ENCODE data around the gene PLEKHG5.

Gene PLEKHG5, protein sequence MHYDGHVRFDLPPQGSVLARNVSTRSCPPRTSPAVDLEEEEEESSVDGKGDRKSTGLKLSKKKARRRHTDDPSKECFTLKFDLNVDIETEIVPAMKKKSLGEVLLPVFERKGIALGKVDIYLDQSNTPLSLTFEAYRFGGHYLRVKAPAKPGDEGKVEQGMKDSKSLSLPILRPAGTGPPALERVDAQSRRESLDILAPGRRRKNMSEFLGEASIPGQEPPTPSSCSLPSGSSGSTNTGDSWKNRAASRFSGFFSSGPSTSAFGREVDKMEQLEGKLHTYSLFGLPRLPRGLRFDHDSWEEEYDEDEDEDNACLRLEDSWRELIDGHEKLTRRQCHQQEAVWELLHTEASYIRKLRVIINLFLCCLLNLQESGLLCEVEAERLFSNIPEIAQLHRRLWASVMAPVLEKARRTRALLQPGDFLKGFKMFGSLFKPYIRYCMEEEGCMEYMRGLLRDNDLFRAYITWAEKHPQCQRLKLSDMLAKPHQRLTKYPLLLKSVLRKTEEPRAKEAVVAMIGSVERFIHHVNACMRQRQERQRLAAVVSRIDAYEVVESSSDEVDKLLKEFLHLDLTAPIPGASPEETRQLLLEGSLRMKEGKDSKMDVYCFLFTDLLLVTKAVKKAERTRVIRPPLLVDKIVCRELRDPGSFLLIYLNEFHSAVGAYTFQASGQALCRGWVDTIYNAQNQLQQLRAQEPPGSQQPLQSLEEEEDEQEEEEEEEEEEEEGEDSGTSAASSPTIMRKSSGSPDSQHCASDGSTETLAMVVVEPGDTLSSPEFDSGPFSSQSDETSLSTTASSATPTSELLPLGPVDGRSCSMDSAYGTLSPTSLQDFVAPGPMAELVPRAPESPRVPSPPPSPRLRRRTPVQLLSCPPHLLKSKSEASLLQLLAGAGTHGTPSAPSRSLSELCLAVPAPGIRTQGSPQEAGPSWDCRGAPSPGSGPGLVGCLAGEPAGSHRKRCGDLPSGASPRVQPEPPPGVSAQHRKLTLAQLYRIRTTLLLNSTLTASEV

DNA sequence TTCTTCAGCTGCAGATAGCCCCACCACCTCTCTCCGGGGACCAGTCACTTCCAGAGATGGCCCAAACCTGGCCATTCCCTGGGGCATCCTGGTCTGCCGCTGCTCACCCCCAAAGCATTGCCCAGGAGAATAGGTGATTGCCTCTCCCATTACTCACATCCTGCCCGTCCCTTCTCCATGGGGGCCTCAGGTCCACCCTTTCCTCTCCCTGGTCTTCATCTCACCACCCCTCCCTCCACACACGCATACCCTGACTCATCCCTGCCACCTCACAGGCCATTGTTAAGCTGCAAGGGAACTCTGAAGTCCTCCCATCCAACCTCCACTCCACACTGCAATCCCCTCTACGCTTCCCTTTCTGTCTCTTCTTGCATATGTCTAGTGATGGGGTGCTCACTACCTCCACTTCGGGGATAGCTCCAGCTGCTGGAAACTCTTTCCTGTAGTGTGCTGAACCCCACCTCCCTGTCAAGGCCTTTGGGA lies at the start of gene PLEKHG5:
PLEKHG5 (minus strand) TSS at position 188 of the 483 bp plus-strand sequence. CDS start 14,096 bp downstream, outside the sequence.
- no peak for DNase-seq

DNA sequence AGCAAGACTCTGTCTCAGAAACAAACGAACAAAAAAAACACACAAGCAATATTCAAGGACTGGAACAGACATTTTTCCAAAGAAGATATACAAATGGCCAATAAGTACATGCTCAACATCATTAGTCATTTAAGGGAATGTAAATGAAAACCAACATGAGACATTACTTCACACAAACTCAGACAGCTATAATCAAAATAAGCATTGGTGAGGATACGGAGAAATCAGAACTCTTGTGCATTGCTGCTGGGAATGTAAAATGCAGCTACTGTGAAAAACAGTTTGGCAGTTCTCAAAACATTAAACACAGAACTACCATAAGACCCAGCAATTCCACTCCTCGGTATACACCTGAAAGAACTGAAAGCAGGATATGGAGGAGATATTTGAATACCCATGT lies 47.5 kb upstream of the PLEKHG5 start:
- no peak for DNase-seq

DNA sequence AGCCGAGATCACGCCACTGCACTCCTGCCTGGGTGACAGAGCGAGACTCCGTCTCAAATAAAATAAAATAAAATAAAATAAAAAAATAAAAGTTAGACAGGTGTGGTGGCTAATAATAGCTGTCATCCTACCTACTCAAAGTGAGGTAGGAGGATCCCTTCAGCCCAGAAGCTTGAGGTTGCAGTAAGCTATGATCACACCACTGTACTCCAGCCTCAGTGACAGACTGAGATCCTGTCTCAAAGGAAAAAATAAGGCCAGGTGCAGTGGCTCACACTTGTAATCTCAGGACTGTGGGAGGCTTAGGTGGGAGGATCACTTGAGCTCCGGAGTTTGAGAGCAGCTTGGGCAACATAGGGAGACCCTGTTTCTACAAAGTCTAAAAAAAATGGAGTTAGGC lies 44.8 kb upstream of the PLEKHG5 start:
- no peak for DNase-seq

DNA sequence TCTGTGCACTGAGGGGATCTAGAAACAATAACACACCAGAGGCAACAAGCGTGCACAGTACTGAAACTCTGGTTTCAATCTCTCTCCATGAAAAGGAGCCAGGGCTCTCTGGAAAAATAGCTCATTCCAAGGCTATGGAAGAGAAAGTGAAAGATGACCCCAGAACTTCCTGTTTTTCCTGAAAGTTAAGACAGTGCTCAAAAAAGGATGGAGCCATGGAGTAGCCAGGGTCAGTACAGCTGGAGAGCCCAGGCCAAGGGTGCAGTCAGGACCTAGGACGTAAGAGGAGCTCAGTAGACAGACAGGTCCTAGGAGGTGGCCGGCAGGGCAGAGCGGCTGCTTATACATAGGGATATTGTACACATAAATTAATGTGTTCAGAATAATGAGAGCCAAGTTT lies 43.7 kb upstream of the PLEKHG5 start:
- no peak for DNase-seq

DNA sequence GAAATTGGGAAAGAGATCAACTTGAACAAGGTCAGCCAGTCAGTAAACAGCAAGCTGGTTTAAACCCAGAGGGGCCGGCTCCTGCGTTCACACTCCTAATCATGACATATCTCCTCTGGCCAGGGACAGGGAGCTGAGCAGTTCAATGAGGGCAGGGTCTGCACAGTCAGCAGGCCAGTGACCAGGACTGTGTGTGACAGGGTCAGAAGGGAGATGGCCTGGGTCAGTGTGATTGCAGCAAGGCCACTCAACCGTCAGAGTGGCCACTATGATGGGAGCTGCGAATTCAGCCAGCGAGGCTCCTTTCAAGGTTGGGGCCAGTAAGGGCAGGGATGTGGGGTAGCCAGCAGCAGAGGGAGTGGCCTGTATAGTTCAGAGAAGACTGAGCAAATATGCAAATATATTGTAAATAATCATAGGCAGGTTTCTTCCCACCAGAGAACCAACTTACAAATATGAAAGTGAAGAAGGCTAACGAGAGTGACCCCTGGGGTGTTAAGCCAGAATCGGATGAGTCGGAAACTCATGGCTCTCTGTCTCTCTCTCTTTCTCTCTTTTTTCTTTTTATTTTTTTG lies 42.9 kb upstream of the PLEKHG5 start:
- DNase-seq = peak; percentile 25 to 70

DNA sequence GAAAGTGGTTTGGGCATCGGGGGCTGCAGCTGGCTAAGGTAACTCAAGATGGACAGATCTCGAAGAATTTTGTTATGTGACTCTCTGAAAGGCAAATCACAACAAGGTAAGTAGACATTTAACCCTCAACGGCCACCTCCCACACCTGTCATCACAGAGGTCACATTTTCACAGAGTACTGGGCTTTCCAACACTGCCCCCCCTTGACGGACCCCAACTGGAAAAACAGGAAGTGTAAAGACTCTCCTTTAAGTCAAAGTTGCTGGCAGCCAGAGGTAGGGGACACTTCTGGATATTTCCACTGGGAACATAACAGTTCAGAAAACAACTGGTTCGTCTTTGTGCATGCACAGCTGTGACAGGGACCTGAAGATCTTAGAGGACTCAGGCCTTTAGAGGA lies 40.5 kb upstream of the PLEKHG5 start:
- DNase-seq = no peak

DNA sequence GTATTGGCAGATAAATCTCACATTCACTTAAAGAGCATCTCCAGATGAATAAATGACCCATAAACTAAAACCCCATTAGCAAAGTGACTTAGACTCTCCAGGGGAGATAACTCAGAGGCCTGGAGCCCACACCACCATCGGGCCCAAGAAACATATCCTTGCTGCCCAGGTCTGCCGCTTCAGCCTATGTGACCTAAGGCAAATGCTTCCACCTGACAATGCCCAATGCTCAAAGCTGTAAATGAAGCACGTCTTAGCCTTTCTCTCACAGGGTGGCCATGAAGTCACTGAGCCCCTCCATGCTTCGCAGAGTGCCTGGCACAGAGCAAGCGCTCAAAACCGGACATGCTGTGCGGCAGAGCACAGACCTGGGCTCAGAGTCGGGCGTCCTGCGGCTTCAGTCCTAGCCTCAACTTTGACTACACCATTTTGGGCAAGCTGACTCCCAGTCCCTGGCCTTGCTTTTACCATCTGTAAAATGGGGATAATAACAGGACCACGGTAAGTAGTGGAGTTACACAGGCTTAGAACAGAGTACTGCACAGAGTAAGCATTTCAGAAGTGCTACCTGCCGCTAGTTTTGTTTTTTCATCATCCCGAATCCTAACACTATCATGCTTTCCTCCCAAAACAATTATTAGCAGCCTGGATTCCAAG lies 39.2 kb upstream of the PLEKHG5 start:
- no peak for DNase-seq

DNA sequence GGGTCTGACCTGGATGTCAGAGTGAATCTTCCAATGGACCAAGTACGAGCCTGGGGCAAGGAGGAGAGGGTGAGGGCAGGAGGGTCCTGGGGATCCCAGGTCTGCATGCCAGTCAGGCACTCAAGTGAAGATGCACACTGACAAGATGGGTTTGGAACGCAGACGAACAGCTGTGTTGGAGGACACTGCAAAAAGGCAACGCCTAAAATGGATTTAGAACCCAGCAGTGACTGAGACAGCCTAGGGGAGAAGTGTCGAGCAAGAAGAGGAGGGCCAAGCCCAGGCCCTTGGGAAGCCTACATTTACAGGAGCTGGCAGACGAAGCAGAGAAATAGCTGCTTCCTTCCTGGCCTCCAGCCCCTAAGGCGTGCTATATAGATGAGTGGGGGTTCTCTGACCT lies 37.0 kb upstream of the PLEKHG5 start:
- no peak for DNase-seq

DNA sequence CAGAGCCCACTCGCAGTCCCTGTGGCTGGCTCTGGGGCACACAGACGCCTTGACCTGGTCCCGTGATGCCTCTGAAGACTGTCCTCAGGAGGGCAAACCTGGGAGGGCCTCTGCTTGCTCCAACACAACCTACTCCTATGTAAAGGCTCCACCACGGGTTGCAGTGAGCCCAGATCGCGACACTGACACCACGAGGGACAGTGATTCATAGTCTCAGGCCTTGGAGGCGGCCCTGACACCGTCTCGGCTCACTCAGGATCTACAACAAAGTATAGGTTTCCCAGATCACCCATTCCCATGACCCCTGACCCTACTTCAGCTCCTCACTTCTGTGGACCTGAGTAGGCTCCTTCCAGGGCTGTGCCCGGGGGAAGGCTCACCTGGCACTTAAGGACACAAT lies 34.8 kb upstream of the PLEKHG5 start:
- DNase-seq = no peak

DNA sequence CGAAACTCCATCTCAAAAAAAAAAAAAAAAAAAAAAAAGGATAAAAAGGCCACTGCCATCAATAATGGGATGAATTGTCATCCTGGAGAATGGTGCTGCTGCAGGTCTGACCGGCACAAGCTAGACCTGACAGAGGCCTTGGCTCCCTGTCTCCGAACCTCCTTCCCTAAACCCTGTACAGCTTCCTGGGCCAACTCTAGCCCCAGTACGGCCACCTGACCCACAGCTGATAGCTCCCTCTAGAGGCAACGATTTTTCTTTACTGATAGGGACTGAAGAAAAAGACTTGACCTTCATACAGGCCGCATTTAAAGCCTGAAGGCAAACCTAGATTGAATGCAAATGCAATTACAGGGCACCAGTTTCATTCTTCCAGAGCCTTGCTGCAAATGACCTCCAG lies 32.1 kb upstream of the PLEKHG5 start:
- DNase-seq = peak in 1 of 2 experiments; percentile 74

DNA sequence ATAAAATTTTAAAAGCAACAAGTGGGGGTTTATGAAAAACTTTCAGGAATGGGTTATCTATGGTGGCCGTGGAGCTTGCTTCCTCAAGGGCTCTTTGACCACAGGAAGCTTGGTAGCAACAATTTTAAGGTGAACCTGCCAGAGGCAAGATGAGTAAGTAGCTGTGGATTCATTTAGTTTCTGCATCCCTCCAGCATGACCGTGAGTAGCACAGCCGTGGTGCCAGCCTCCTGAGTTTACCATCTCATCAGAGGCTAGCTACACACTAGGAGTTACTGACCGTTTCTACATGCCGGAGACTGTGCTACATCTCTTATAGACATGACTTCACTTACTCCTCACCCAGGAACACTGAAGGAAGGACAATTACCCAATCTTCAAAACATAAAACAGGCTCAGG lies 30.1 kb upstream of the PLEKHG5 start:
- no peak for DNase-seq

DNA sequence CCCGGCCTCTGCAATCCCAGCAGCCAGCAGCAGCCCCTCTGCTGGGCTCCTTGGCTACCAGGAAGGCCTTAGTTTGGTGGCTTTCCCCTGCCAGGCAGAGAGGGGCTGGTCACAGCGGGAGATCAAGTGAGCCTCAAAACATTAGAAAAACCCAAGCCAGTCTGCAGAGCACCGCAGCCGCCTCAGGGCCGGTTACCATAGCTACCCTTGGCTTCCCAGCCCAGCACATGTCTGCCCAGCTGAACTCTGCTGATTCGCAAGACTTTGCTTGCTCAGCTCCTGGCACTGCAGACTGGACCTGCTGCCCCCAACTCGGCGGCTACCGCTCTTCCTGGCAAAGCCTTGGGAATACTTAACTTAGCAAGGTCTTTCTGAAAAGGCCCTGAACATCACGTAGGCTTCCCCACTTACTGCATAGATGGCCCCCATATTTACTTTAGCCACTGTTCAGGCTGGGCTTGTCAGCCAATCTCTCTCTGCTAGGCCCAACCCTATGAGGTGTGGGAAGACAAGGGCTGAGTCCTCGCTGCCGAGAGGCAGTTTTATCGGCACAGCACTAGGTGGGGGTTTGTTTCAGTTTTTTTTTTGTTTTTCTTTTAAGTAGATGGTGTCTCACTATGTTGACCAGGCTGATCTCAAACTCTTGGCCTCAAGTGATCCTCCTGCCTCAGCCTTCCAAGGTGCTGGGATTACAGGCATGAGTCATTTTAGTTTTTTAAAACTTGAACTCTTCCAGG lies 28.6 kb upstream of the PLEKHG5 start:
- peak; percentile 85 to 94 for DNase-seq

DNA sequence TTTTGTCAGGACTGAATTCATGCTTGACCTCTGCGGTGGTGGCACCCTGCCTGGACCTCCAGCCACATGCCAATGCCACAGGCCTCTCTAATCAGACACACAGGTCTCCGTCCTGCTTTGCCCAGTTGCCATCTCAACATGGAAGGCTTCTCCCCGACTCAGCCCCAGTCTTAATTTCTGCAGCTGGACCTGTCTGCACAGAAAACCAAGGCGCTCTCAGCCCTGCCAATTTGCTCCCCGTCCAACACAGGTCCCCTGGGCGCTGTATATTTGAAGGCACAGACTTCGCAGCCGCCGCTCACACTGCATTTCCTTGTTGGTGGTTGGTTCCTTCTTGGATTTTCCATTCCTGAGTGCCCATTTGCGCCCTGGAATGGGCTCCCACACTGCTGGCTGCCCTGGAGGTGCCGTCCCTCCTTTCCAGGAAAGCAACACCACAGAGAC lies 28.0 kb upstream of the PLEKHG5 start:
- peak; percentile 76 to 84 for DNase-seq

DNA sequence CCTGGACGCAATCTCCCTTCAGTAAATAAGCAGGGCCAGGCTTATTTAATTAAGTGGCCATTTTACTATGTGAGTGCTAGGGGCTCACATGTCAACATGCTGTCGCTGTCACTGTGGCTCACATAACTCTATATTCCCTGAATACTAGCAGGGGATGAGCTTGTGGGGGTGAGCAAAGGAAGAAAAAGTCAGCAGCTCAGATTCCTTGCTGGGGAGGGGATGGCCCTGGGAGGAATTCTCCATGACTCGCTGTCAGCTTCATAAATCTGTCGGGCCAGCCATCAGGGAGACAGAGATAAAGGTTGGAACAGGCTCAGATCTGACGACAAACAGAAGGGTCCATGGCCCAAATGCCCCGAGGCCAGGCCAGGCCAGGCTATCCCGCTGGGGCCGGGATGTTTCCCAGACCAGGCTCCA lies 26.0 kb upstream of the PLEKHG5 start:
- DNase-seq = no peak

DNA sequence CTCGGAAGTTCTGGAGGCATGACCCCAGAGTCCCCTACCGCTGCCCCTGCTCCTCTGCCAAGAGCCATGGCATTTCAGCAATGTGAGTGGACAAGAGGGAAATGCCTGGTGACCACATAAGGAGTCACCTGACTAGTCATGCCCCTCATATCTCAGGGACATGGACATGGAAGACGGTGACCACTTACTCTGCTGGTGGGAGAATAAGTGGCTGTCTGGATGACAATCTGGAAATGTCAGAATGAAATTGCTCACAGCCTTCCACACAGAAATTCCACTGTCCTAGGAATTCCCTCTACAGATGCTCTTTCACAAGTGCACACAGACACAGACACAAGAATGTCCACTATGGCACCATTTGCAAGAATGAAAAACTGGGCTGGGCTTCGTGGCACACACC lies 24.3 kb upstream of the PLEKHG5 start:
- DNase-seq = no peak

DNA sequence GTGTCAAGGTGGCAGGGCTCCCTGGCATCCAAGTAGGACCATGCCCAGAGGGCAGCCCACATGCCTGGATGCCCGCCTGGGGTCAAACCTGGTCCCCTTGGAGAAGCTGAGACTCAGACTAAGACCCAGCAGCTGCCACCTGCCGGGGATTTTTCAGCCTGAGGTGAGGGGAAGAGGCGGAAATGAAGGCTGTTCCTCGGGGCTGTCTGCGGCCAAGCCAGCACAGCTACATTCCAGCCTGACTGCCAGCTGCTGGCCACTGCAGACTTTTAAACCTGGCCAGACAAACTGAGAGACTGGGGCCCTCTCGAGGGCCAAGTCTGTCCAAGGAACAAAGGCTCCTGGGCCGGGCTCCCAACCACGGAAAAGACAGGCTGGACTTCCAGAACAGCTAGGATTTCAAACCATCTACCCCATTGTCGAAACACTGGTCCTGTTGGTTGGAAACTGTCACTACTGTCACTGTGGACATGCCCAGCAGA lies 21.9 kb upstream of the PLEKHG5 start:
- peak in 1 of 2 experiments; percentile 32 for DNase-seq

DNA sequence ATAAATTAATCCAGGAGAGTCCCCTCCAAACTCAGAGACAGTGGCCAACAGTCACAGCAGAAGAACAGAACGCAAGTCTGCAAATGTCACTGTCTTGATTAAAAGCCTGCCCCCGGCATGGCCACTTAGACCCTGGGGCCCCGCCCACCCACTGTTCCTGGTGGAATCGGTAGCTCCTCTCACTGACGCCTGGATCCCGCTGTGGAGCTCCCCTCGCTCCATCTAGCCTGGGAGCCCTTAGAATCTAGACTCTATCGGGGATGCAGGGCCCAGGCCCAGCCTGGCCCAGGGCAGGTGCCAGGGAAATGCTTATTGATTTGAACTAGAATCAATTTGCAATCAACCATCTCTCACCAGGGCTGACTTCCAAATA lies 21.4 kb upstream of the PLEKHG5 start:
- DNase-seq = no peak

DNA sequence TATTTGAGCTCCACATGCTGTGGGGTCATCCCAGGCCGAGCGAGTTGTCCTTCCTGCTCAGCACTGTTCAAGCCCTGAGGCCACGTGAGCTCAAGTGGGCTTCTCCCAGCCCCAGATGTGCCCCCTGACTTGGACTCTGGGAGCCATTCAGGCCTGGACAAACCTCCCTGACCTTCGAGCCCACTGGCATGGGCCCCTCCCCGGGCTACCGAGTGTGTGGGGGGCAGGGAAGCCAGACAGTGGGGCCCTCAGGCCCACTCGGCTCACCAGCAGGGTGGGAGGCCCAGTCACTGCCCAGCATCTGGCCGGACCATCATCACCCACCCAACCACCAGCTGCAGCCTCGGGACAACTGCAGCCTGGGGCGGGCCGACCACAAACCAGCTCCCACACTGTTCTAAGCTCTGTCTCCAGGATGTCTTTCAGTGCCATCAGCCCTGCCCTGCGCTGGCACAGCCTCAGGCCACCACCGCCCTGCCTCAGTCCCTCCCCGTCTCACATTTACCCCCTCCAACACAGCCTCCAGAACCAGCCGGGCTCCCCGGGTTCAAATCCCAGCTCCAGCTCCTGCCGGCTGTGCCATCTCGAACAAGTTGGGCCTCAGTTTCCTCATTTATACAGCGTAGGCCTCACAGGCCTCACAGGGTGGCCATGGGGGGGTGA lies 20.9 kb upstream of the PLEKHG5 start:
- no peak for DNase-seq

DNA sequence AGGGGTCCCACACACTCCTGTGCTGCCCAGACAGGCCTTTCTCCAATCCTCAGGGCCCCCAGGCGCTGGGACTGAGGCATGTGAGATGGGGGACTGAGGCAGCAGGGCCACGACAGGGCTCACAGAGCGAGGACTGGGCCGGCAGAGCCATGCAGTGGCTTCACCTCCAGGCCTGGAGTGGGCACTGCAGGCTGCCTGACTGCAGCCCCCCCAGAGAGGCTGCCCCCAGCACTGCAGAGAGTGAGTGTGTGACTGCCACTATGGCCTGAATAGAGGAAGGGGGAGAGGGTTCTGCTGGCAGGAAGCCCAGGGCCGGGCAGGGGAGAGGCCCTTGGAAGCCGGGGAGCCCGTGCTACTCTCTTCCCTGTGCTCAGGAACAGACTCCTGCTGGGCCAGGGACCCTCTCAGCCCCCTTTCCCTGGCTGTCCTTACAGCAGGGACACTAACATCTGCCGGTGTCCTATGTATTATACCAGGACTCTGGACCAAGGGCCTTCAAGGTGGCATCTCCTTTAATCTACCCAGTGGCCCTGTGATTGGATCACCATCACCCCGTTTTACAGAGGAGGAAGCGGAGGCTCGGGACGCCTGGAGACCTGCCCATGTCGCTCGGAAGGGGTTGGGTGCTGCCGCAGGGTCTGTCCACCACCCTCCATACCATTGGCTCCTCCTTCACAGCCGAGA lies 20.2 kb upstream of the PLEKHG5 start:
- DNase-seq = no peak

DNA sequence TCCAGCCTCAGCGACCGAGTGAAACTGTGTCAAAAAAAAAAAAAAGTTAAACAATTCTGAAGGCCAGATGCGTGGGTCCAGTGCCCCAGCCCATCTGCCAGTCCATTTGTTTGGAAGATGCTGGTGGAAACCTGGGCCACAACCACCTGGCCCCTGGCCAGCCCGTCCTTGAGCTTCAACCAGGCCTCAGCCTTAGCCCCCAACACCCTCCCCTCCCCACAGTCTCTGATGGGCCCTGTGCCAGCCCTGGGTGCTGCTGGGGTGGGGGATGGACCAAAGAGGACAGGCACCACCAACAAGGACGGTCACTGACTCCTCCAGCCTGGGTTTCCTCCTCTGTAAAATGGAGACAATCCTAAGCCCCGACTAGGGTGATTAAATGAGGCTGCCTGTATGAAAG lies 19.6 kb upstream of the PLEKHG5 start:
- DNase-seq = no peak

DNA sequence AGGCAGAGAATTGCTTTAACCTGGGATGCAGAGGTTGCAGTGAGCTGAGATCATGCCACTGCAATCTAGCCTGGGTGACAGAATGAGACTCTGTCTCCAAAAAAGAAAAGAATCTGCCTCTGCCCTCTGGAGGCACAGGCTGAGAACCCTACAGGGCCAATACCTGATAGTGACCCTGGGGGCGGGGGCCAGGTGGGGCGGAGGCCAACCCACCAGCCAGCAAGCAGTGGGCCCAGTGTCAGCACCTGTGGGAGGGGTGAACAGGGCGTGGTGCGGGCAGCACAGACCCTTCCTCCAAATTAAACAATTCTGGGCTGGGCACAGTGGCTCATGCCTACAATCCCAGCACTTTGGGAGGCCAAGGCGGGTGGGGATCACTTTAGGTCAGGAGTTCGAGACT lies 19.0 kb upstream of the PLEKHG5 start:
- DNase-seq = no peak
